ENCODE measurements around the gene HNRNPUL2.
A peak's percentile ranks its signal among the peaks of the same experiment; 100 is the strongest.
"Not testable (repeated sequence)": the region's sequence is repeated elsewhere in the genome, so short reads cannot be mapped to it uniquely, and the experiment has no call there.

The HNRNPUL2 gene

DNA sequence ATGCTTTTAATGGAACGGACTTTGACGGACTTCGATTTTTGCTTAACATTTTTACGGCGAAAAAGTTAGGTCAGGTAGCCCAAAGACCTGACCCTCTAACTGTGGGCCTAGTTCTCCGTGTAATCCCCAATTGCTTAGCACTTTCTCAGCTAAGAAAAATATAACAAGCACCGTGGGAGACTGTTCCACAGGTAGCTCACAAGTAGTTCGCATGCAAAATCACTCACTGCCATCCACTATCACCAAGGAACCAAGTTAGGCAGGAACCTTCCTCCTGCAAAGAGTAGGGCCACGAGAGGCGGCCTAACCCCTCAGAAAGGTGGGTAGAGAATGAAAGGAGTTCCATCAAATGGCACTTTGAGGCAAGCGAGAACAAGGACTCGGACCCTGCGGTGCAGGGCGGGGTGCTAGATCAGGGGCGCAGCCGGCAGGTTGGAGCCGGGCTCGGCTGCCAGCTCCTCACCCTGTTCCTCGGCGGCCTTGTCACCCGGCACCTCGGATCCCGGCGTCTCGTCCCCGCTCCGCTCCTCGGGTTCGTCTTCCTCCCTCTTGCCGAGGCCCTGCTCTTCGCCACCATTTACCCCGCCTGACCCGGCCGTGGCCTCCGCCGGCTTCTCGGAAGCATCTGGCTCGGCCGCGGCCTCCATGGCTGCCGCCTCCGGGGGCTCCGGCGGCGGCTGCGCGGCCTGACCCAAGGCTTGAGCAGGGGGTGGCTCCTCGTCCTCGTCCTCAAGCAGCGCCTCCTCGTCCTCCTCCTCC is 922 bp downstream of the HNRNPUL2 start:
- DNase-seq = no peak

DNA sequence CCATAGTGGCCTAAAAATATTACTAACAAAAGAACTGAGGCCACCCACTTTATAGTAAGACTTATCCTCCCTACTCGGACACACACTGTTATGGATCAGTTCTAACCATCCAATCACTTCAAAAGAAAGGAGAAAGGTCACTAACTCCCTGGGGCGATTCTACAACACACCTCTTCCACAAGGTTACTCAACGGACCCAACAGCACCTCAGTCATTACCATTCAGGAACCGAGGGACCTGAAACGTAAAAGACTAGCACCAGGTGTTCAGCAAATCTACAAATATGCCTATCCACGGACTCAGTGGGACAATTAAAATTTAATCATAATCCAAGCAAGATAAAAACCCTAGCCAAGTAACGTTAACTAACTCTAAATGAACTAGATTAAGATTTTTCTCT is 1.6 kb downstream of the HNRNPUL2 start:
- no peak for DNase-seq

DNA sequence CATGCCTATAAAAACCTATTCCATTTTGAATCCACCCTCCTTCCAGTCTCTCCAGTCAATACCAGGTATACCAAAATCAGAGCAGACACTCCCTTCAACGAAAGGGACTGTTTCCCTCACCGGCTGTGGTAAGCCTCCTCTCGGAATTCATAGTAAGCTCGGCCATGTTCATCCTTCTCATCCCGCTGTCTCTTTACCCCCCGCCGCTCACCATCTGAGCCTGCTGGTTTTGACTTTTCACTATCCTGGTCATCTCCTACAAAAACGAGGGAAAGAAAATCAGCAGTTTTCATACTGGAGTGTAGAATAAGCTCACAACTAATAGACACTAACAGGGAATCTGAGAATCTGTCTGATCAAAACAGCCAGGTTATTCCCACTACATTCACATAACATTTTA is 3.1 kb downstream of the HNRNPUL2 start:
- no peak for DNase-seq

DNA sequence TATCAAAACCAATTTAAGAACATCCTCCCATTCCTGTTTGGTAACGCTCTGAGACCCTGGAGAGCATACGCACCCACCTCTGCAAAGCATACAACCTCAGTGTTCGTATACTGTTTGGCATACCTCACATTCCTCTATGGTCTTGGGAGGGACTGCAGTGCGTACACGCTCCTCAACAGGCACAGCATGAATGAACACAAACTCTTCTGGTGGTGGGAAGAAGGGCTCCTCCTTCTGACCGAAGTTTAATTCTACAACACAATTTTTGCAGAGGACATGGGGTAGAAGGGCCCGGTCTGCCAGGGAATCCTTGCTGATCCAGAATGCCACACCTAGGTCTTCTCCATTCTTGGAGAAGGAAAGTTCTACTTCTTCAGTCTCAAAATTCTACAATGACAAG is 5.3 kb downstream of the HNRNPUL2 start:
- DNase-seq = no peak

DNA sequence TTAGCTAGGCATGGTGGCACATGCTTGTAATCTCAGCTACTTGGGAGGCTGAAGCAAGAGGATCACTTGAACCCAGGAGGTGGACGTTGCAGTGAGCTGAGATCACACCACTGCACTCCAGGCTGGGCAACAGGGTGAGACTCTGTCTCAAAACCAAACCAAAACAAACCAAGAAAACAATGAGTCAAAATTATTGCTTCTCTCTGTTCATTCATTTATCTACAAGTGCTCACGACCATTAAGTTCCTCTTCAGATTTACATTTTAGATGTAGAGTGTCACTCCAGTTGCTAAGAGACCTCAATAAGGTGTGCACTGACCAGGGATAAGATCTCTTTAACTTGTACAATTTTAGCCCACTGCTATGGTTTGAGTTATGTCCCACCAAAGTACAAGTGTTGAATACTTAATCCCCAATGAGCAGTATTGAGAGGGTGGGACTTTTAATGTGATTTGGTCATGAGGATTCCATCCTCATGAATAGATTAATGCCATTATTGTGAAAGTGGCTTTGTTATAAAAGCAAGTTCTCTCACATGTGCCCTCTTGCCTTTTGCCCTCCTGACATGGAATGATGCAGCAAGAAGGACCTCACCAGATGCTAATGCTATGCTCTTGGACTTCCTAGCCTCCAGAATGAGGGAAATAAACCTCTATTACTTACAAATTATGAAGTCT is 7.8 kb downstream of the HNRNPUL2 start:
- no peak for DNase-seq

DNA sequence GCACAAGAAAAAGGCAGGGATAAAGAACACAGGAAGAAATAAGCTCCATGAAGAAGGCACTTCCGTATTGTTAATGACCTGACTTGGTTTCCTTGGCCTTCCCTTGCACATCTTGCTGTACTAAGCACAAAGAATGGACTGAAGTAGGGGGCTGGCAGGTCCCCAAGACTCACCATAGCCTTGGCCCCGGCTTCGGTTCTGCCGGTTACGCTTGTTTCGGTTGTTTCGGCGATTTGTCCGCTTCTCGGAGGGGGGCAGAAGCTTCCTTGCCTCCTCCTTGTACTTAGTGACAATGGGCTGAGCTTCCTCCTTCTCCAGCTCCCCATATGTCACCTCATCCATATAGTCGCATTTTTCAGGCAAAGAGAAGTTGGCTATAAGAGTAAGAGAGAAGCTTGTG is 10.4 kb downstream of the HNRNPUL2 start:
- no peak for DNase-seq

DNA sequence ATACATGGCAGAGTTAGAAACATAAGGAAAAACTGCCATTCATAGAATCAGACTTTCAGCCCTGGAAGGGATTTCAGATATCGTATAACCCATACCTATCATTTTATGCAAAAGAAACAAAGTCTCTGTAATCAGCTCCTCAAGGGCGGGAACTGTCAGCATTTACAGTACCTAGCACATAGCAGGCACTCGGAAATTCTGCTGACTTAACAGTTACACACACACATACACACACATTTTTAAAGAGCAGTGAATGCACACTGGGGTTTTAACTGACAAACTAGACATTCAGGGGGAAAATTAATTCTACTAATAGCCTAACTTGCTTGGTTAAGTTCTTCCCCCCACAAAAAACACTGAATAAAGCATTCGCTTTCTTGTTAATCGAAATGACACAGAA is 11.1 kb downstream of the HNRNPUL2 start:
- no peak for DNase-seq

DNA sequence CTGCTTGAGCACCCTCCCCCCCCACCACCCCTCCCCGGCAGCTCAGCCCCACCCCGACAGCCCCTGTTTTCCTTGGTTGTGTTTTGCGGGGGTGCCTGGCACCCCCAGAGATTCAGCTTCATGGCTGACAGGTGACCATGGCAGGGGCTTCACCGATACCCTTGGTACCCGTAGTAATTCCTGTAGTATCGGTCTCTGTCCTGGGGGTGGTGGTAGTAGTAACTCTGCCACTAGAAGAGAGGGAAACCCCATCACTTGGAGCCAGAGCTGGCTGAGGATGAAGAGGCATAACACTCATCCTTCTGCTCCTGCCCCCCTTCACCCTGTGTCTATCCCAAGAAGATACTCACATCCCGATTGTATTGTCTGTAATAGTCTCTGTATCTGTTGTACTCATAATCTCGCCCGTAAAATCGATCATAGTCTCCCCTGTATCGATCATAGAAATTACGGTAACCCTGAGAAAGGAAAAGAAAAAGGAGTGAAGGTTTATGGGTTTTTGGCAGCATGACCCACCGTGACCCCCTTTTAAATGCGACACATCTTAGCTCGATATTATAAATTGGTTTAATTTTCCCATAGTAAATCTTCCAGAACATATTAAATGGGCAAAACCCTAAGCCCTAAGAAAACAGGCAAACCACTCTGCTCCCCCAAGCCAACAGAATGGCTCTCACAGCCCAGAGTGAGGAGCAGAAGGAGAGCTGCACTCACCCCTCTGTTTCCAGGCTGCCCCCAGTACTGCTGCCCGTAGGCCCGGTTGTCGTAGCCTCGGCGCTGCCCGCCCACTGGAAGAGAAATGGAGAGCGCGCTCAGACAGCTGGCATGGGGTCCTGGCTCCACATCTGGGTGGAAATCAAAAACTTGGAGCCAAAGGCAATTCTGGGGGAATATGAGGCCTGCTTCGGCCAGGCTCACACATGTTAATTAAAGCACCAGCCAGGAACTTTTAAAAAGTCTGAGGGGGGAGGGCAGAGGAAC is 11.8 kb downstream of the HNRNPUL2 start:
- no peak for DNase-seq

DNA sequence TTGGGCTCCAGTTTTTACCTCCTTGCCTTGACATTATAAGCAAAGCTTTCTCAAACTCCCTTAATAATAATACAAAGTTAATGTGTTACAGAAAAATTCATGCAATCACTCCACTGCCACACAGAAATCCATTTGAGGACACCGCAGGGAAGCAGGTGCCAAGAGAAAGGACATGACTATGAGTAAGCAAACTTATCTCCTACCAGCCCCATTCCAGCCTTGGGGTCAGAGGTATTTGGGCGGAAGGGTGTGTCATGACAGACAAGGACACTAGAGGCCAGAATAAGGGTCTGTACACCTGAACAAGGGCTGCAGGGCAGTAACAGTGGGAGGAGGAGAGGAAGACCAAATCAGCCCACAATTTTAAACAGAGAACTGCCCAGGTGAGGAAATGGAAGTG is 13.9 kb downstream of the HNRNPUL2 start:
- no peak for DNase-seq

DNA sequence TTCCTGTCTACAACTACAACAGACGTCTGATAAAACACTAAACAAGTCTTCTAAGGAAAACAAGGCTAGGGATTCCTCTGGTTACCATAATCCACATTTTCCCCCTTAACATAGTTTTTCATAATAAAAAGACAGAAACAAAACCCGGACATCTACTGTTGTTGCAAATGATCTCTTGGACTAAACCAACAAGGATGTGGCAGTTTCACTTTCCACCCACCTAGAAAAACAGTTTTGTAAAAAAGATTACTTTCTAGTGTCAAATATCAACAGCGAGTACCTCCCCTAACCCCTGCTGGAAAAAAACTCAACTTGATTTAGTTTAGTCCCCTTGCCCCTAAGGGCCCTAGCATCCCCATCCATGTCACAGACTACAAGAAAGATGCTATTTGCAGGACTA is 14.4 kb downstream of the HNRNPUL2 start:
- DNase-seq = no peak

DNA sequence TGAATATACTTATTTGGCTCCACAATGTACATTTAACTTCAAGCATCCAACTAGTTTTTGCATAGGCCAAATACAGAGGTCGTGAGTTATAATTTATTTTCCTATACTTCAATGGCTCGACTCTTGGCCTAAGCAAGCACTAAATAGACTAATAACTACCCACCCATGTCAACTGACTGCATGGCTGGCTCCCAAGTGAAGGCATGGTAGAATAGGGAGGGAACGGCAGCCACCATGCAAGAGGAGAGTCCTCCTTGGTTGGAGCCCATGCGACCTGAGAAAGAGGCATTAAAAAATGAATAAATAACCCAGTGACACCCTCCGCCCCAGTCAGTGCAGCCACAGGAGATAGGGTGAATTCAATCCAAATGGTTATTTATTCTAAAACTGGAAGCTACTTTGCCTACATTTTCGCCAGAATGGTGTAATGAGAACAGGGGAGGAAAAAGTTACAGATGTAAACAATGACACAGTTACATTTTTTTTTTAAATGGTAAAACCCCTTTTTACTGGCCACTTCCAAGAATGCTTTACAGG is 14.9 kb downstream of the HNRNPUL2 start:
- DNase-seq = no peak

DNA sequence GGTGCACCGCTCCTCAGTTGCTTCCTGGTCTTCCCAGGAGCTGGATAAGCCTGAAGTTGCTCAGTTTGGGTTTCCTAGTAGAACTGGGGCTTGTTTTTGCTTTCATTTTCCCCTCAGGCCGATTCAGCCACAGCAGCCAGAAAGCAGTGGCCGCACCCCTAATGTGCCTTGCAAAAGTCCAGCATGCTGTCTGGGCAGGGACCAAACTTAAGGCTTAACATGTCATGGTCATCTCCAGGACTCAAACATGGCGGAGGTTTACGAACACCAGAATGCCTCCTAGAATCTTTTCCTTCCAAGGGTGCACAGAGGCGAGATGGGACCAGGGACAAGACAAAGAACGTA is 17.3 kb downstream of the HNRNPUL2 start:
- no peak for DNase-seq

DNA sequence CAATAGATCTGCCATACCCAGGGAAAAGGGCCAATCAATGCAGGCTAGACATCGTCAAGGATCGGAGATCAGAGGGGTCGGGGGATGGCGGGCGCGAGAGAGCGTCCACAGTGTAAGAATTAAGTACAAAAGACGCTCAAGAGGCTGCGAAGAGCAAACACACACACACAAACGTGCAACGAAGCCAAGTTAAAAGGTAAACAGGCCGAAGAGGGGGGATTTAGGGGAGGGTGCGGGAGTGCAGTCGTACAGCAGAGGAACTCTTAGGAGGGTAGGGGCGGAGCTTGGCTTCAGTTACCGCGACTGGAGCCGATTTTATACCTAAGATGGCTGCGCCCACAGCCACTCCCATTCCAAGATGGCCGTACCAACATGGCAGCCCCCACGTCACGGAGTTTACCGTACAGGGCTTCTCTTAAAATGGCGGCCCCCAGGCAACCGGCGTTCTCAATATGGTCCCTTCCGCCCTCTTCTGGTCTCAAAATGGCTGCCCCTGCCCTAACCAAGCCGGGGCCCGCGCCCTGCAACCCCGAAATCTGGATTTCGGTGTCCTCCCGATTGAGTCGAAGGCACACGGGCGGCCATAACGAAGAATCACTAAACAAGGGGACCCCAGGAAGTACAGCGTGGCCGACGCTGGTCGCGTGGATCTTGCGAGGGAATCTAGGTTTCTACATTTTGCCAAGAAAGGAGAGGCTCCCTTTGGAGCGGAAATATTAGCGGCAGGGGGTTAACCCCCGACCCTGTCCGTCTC is 17.8 kb downstream of the HNRNPUL2 start:
- peak; percentile 97 for DNase-seq

DNA sequence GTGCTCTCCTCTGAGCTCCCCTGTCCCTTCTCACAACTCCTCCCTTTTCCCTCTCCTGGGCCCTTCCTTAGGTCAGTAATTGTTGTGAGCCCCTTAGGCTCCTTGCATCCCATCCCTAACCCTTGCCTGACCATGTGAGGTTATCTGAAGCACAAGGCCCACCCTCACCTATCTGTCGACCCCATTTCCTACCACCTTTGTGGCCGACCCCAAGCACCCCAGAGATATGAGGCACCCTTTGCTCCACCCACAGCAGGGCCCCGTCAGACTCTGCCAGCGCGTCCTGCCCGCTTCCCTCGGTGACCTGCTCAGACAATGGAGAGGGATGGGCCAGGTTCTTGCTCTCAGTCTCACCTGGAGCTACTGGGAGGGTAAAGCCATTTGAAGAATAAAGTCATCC is 18.5 kb downstream of the HNRNPUL2 start:
- no peak for DNase-seq

DNA sequence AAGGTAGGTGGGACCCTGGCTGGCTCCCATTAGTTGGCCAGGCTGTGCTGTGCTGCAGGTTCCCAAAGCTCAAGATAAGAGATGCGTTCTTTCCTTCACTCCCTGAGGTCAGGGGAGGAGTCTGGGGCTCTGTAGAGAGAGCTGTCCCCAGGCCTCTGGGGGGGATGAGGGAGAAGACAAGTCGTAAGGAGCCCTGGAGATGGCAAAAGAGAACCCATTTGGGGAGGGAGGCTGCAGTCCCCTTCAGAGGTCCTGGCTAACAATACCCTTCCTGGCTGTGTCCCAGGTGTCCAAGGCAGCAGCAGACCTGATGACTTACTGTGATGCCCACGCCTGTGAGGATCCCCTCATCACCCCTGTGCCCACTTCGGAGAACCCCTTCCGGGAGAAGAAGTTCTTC is 18.9 kb downstream of the HNRNPUL2 start:
- no peak for DNase-seq

DNA sequence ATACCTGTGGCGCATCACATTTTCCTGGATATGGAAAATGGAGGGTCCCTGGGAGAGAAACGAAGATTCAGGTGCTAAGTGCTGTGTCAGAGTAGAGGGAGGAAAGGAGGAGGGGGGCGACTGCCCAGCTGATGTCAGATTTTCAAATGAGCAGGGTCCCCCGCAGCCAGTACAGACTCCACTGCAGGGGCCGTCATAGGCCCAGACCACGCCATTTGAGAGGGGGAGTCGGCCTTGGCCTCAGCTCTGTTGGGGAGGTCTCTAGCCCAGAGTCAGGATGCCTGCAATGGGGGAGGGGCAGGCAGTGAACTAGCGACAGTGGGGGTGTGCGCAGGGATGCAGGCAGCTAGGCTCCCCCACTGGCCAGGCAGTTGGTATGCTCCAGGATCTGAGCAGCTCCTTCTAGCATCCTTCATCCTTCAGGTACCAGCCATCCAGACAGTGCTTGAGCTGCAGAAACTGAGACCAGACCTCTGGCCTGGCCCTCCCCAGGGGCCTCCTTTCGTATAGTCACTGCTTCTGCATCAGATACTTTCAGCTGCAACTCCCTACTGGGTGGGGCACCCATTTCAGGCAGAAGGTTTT is 19.9 kb downstream of the HNRNPUL2 start, which contains the start of the genes BSCL2 and GNG3:
TSS of gene BSCL2 (minus strand) at position 148 of the 585 bp plus-strand sequence. CDS start 229 bp downstream, outside the sequence.
TSS of gene GNG3 (plus strand) at position 400 of the 585 bp plus-strand sequence. CDS start 620 bp downstream, outside the sequence.
- no peak for DNase-seq

DNA sequence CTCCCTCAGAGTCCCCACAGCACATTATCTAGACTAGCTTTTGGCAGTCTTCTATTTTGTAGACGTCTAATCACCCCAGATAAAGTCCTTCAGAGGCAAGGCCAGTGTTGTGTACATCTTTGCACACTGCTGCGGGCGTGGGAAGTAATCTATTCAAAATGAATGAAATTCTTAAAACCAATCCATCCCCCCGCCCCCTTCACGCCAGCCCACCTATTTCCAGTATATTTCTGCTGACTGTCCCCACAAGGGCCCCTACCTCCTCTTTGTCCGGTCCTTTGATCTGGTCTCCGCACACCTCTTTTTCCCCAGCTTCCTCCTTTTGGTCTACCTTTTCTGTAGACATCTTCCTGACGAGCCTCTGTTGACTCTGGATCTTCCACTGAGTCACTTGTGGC is 20.4 kb downstream of the HNRNPUL2 start:
- no peak for DNase-seq

DNA sequence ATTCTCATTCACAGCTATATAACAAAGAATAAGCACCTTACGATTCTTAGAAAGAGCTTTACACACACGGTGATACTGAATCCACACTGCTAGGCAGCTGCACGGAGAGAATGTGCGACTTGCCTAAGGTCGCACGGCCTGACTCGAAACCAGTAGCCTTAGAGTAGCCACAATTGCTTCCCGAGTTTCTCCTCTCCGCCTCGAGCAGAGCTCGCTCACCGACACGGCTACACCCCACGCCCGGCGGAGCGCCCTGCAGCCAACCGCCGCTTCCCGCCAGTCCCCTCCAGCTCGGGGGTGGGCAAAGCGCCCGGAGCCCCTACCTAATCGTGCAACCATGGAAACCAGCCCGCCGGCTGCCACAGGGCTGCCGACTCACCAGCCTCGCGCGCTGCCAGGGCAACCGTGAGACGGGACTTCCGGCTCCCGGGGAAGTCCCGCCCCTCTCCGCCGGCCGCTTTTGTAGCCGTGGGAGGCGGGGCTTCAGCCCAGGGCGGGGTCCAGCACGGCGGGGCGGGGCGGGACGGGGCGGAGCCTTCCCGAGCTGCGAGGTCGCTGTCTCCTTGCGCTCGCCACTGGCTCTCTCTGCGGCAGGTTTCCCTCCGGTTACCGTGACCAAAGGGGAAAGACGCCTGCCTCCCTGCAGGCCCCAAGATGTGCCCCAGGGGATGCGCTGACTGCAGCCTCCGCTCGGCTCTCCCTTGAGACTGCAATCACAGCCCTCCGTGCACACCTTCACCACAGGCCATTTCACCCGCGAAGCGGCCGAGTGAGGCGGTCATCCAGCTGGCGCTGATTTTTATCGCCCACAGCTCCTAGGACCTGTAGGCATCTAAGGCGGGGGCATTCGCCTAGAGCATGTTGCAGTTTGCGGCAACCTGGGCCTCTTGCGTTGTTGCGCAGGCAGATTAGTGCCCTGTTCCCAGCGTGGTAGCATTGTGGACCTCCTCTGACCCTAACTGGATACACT is 21.1 kb downstream of the HNRNPUL2 start:
- peak; percentile 91 for DNase-seq

DNA sequence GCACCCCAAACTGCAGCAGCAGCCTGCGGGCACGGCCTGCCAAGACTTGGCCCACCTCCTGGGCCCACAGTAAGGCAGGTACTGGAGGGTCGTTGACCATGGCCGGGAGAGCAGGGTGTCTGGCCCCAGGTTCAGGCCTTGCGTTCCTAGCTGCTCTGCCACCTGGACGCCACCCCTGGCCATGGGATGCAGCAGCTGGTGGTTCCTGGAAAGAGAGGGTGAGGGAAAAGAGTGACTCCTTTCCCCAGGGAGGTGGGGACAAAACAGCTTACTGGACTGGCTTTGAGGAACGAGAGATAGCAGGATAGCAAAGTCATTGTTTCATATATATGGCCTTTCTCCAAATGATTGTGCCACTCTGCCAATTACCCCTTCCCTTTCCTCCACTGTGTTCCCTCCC is 21.8 kb downstream of the HNRNPUL2 start:
- no peak for DNase-seq

DNA sequence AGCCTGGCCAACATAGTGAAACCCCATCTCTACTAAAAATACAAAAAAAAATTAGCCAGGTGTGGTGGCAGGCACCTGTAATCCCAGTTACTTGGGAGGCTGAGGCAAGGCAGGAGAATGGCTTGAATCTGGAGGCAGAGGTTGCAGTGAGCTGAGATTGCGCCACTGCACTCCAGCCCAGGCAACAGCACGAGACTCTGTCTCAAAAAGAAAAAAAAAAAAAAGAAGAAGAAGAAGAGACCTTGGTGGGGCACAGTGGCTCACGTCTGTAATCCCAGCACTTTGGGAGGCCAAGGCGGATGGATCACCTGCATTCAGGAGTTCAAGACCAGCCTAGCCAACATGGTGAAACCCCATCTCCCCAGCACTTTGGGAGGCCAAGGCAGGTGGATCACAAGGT is 23.3 kb downstream of the HNRNPUL2 start:
- not testable (repeated sequence) for DNase-seq

DNA sequence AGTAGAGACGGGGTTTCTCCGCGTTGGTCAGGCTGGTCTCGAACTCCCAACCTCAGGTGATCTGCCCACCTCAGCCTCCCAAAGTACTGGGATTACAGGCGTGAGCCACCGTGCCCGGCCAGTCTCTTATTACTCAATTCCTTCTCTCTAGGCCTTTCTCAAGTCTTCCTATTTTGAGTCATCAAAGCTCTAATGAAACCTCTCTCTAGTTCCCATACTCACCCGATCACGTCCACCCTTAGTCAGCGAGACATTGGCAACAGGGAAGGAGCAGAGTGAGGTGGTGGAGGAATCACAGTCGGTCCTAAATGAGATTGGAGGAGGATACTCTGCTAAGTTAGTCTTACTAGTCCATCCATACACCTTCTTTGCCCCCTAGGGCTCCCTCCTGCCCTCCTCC is 25.0 kb downstream of the HNRNPUL2 start:
- DNase-seq = no peak
